ENCODE measurements around the gene ZNRF2. TPM values are rescaled to one million over a fixed set of nuclear protein-coding genes. Genes with fewer than 3 reads are reported as not detected.
"Not testable (repeated sequence)": the region's sequence is repeated elsewhere in the genome, so short reads cannot be mapped to it uniquely, and the experiment has no call there.

ZNRF2 gene
- total and polyA plus RNA-seq, 3 experiments from 2014 or later, result 4.2 to 13.6 (median 12.4) TPM

GRCh38 chr7:30367561-30367960 lies 83.2 kb downstream of the ZNRF2 start:
- Histone ChIP-seq H3K36me3 (ENCODE audit: insufficient read depth, low read length) (no peaks in the 10 kb centered on the region), H3K4me1 (ENCODE audit: insufficient read depth, low read length) (no peaks in the 10 kb centered on the region), H3K9me3 (ENCODE audit: low read length) (no peaks in the 10 kb centered on the region), H3K27ac (ENCODE audit: low read depth, low read length) (no peak overlapping the region), H3K27me3 (ENCODE audit: insufficient read depth, low read length, poor library complexity, severe bottlenecking) (no peaks in the 10 kb centered on the region), H3K4me3 (ENCODE audit: low read length) (no peak overlapping the region)
- no peaks in the 10 kb centered on the region for H3K9me3 Mint-ChIP-seq
- no peak overlapping the region for H3K27ac Mint-ChIP-seq
- H3K27me3 Mint-ChIP-seq, result no peaks in the 10 kb centered on the region
- peaks cover 0 to 36% (median 6%) of the 10 kb centered on the region in 3 donors for H3K36me3 Mint-ChIP-seq
- H3K4me3 Mint-ChIP-seq, result no peak overlapping the region
- ChIA-PET CTCF (no interaction called here), POLR2A (no interaction called here)
- no peak for DNase-seq
- peaks cover 5 to 25% (median 6%) of the 10 kb centered on the region in 3 donors for H3K4me1 Mint-ChIP-seq

GRCh38 chr7:30369879-30370278 lies 85.5 kb downstream of the ZNRF2 start:
- Histone ChIP-seq H3K36me3 (ENCODE audit: insufficient read depth, low read length) (no peaks in the 10 kb centered on the region), H3K4me1 (ENCODE audit: insufficient read depth, low read length) (no peaks in the 10 kb centered on the region), H3K27ac (ENCODE audit: low read depth, low read length) (no peak overlapping the region), H3K9me3 (ENCODE audit: low read length) (no peaks in the 10 kb centered on the region), H3K4me3 (ENCODE audit: low read length) (no peak overlapping the region), H3K27me3 (ENCODE audit: insufficient read depth, low read length, poor library complexity, severe bottlenecking) (no peaks in the 10 kb centered on the region)
- H3K27ac Mint-ChIP-seq, result no peak overlapping the region
- H3K4me1 Mint-ChIP-seq, result peaks cover 0 to 12% (median 2%) of the 10 kb centered on the region in 3 donors
- H3K4me3 Mint-ChIP-seq, result no peak overlapping the region
- DNase-seq, result no peak
- CTCF ChIA-PET, result interaction anchor here (1.1 kb wide), 1 partner anchor 39 kb away, joined by 3 read pairs; no protein-coding TSS in a partner anchor
- H3K36me3 Mint-ChIP-seq, result peaks cover 0 to 30% (median 6%) of the 10 kb centered on the region in 3 donors
- POLR2A ChIA-PET, result no interaction called here
- H3K27me3 Mint-ChIP-seq, result no peaks in the 10 kb centered on the region
- H3K9me3 Mint-ChIP-seq, result no peaks in the 10 kb centered on the region

- no peak overlapping the region for H3K27ac Mint-ChIP-seq
- Histone ChIP-seq H3K4me1 (ENCODE audit: insufficient read depth, low read length) (no peaks in the 10 kb centered on the region), H3K27ac (ENCODE audit: low read depth, low read length) (no peak overlapping the region), H3K36me3 (ENCODE audit: insufficient read depth, low read length) (no peaks in the 10 kb centered on the region), H3K27me3 (ENCODE audit: insufficient read depth, low read length, poor library complexity, severe bottlenecking) (no peaks in the 10 kb centered on the region), H3K9me3 (ENCODE audit: low read length) (no peaks in the 10 kb centered on the region), H3K4me3 (ENCODE audit: low read length) (no peak overlapping the region)
- DNase-seq, result no peak
- peaks cover 0 to 2% (median 0%) of the 10 kb centered on the region in 3 donors for H3K4me1 Mint-ChIP-seq
- H3K36me3 Mint-ChIP-seq, result peaks cover 0 to 20% (median 3%) of the 10 kb centered on the region in 3 donors
- no peak overlapping the region for H3K4me3 Mint-ChIP-seq
- POLR2A ChIA-PET, result no interaction called here
- H3K27me3 Mint-ChIP-seq, result no peaks in the 10 kb centered on the region
- CTCF ChIA-PET, result interaction anchor here (1.5 kb wide), 1 partner anchor 18 kb away, joined by 4 read pairs; no protein-coding TSS in a partner anchor
- H3K9me3 Mint-ChIP-seq, result no peaks in the 10 kb centered on the region
Measured at GRCh38 chr7:30371321-30371720, 86.9 kb downstream of the ZNRF2 start.

GRCh38 chr7:30378275-30378674 lies 93.9 kb downstream of the ZNRF2 start:
- peaks cover 0 to 6% (median 0%) of the 10 kb centered on the region in 5 donors for H3K9me3 Mint-ChIP-seq
- no peak for DNase-seq
- Histone ChIP-seq H3K27me3 (ENCODE audit: insufficient read depth, low read length, poor library complexity, severe bottlenecking) (no peaks in the 10 kb centered on the region), H3K27ac (ENCODE audit: low read depth, low read length) (no peak overlapping the region), H3K4me3 (ENCODE audit: low read length) (no peak overlapping the region), H3K36me3 (ENCODE audit: insufficient read depth, low read length) (no peaks in the 10 kb centered on the region), H3K9me3 (ENCODE audit: low read length) (no peaks in the 10 kb centered on the region), H3K4me1 (ENCODE audit: insufficient read depth, low read length) (no peaks in the 10 kb centered on the region)
- no peak overlapping the region for H3K27ac Mint-ChIP-seq
- peaks cover 0 to 7% (median 1%) of the 10 kb centered on the region in 3 donors for H3K4me1 Mint-ChIP-seq
- H3K4me3 Mint-ChIP-seq, result no peak overlapping the region
- no peaks in the 10 kb centered on the region for H3K27me3 Mint-ChIP-seq
- POLR2A ChIA-PET, result no interaction called here
- CTCF ChIA-PET, result no interaction called here
- H3K36me3 Mint-ChIP-seq, result peaks cover 0 to 4% (median 0%) of the 10 kb centered on the region in 3 donors

GRCh38 chr7:30379131-30379530 lies 94.7 kb downstream of the ZNRF2 start:
- ChIA-PET POLR2A (no interaction called here), CTCF (no interaction called here)
- H3K4me1 ChIP-seq (ENCODE audit: insufficient read depth, low read length), result no peaks in the 10 kb centered on the region
- no peaks in the 10 kb centered on the region for H3K9me3 ChIP-seq (ENCODE audit: low read length)
- peaks cover 0 to 4% (median 0%) of the 10 kb centered on the region in 3 donors for H3K36me3 Mint-ChIP-seq
- no peaks in the 10 kb centered on the region for H3K27me3 ChIP-seq (ENCODE audit: insufficient read depth, low read length, poor library complexity, severe bottlenecking)
- peaks cover 0 to 6% (median 0%) of the 10 kb centered on the region in 5 donors for H3K9me3 Mint-ChIP-seq
- H3K4me3 ChIP-seq (ENCODE audit: low read length), result no peak overlapping the region
- H3K27ac ChIP-seq (ENCODE audit: low read depth, low read length), result no peak overlapping the region
- no peak overlapping the region for H3K4me3 Mint-ChIP-seq
- peaks cover 0 to 7% (median 1%) of the 10 kb centered on the region in 3 donors for H3K4me1 Mint-ChIP-seq
- H3K36me3 ChIP-seq (ENCODE audit: insufficient read depth, low read length), result no peaks in the 10 kb centered on the region
- no peak for DNase-seq
- no peak overlapping the region for H3K27ac Mint-ChIP-seq
- no peaks in the 10 kb centered on the region for H3K27me3 Mint-ChIP-seq

- peaks cover 0 to 6% (median 0%) of the 10 kb centered on the region in 5 donors for H3K9me3 Mint-ChIP-seq
- peaks cover 0 to 7% (median 1%) of the 10 kb centered on the region in 3 donors for H3K4me1 Mint-ChIP-seq
- DNase-seq, result no peak
- no peak overlapping the region for H3K27ac Mint-ChIP-seq
- H3K27ac ChIP-seq (ENCODE audit: low read depth, low read length), result no peak overlapping the region
- H3K4me1 ChIP-seq (ENCODE audit: insufficient read depth, low read length), result no peaks in the 10 kb centered on the region
- H3K27me3 Mint-ChIP-seq, result no peaks in the 10 kb centered on the region
- no peaks in the 10 kb centered on the region for H3K9me3 ChIP-seq (ENCODE audit: low read length)
- no peak overlapping the region for H3K4me3 ChIP-seq (ENCODE audit: low read length)
- ChIA-PET POLR2A (no interaction called here), CTCF (no interaction called here)
- H3K36me3 ChIP-seq (ENCODE audit: insufficient read depth, low read length), result no peaks in the 10 kb centered on the region
- H3K36me3 Mint-ChIP-seq, result peaks cover 0 to 4% (median 0%) of the 10 kb centered on the region in 3 donors
- H3K4me3 Mint-ChIP-seq, result no peak overlapping the region
- H3K27me3 ChIP-seq (ENCODE audit: insufficient read depth, low read length, poor library complexity, severe bottlenecking), result no peaks in the 10 kb centered on the region
Measured at GRCh38 chr7:30379741-30380140, 95.3 kb downstream of the ZNRF2 start.

GRCh38 chr7:30380294-30380693 lies 95.9 kb downstream of the ZNRF2 start:
- H3K36me3 Mint-ChIP-seq, result peaks cover 0 to 4% (median 0%) of the 10 kb centered on the region in 3 donors
- H3K27ac Mint-ChIP-seq, result no peak overlapping the region
- POLR2A ChIA-PET, result no interaction called here

GRCh38 chr7:30380824-30381223 lies 96.4 kb downstream of the ZNRF2 start:
- H3K27ac Mint-ChIP-seq, CTCF ChIA-PET: not testable (repeated sequence)

More at GRCh38 chr7:30380294-30380693, 95.9 kb downstream of the ZNRF2 start:
- no peak for DNase-seq
- Mint-ChIP-seq H3K4me3 (no peak overlapping the region), H3K4me1 (peaks cover 0 to 7% (median 1%) of the 10 kb centered on the region in 3 donors), H3K9me3 (peaks cover 0 to 6% (median 0%) of the 10 kb centered on the region in 5 donors), H3K27me3 (no peaks in the 10 kb centered on the region)
- CTCF ChIA-PET, result no interaction called here
- Histone ChIP-seq H3K9me3 (ENCODE audit: low read length) (no peaks in the 10 kb centered on the region), H3K36me3 (ENCODE audit: insufficient read depth, low read length) (no peaks in the 10 kb centered on the region), H3K4me3 (ENCODE audit: low read length) (no peak overlapping the region), H3K27ac (ENCODE audit: low read depth, low read length) (no peak overlapping the region), H3K27me3 (ENCODE audit: insufficient read depth, low read length, poor library complexity, severe bottlenecking) (no peaks in the 10 kb centered on the region), H3K4me1 (ENCODE audit: insufficient read depth, low read length) (no peaks in the 10 kb centered on the region)

More at GRCh38 chr7:30380824-30381223, 96.4 kb downstream of the ZNRF2 start:
- H3K27me3 ChIP-seq (ENCODE audit: insufficient read depth, low read length, poor library complexity, severe bottlenecking); H3K4me1 Mint-ChIP-seq; H3K36me3 ChIP-seq (ENCODE audit: insufficient read depth, low read length); H3K4me3 Mint-ChIP-seq; H3K4me3 ChIP-seq (ENCODE audit: low read length); H3K9me3 ChIP-seq (ENCODE audit: low read length); H3K4me1 ChIP-seq (ENCODE audit: insufficient read depth, low read length); H3K36me3 Mint-ChIP-seq; H3K27me3 Mint-ChIP-seq; POLR2A ChIA-PET; DNase-seq; H3K9me3 Mint-ChIP-seq; H3K27ac ChIP-seq (ENCODE audit: low read depth, low read length): not testable (repeated sequence)
